Measurements from ENCODE around the gene RETREG3. TPM values are rescaled to one million over a fixed set of nuclear protein-coding genes. Genes with fewer than 3 reads are reported as not detected.

Gene RETREG3
- total and polyA plus RNA-seq, 2 of the 13 experiments (the other 11 are each of a cell fraction or from before 2014, with no cell fraction given): 47.0 to 55.8 TPM

GRCh38 chr17:42554250-42555121 lies 54.7 kb downstream of the RETREG3 start (continued):
- TF ChIP-seq MNT (IDR thresholded peaks at IDR 0.05): 0 out of 2 replicates have a peak, but pooled peaks have one; percentile 20
- TF ChIP-seq ZZZ3 (CRISPR knock-in tag; IDR thresholded peaks at IDR 0.05; ENCODE audit: borderline replicate concordance): peak; percentile 86
- TF ChIP-seq MAF1 (CRISPR knock-in tag; IDR thresholded peaks at IDR 0.05; ENCODE audit: borderline replicate concordance): peak; percentile 60; the same call in 1 of the 2 replicates
- TF ChIP-seq ZNF513 (CRISPR knock-in tag; conservative IDR thresholded peaks at IDR 0.05): peak; percentile 95
- peak; percentile 75; the same call in 1 of the 2 replicates for TF ChIP-seq RFXAP (CRISPR knock-in tag; IDR thresholded peaks at IDR 0.05; ENCODE audit: borderline replicate concordance)
- peak; percentile 80; the same call in 1 of the 2 replicates for TF ChIP-seq ZNF274 (CRISPR knock-in tag; IDR thresholded peaks at IDR 0.05)
- TF ChIP-seq ZMAT3 (CRISPR knock-in tag; conservative IDR thresholded peaks at IDR 0.05): peak; percentile 99
- TF ChIP-seq SRF (IDR thresholded peaks at IDR 0.05; ENCODE audit: low read depth, low read length): no peak
- no peak; the same call in 1 of the 2 replicates for TF ChIP-seq ZNF121 (CRISPR knock-in tag; IDR thresholded peaks at IDR 0.05)
- TF ChIP-seq ZC3H4 (CRISPR knock-in tag; IDR thresholded peaks at IDR 0.05; ENCODE audit: borderline replicate concordance): no peak
- 0 out of 2 replicates have a peak, but pooled peaks have one; percentile 9 for TF ChIP-seq ZNF713 (CRISPR knock-in tag; IDR thresholded peaks at IDR 0.05)
- no peak for TF ChIP-seq SMAD1 (CRISPR knock-in tag; IDR thresholded peaks at IDR 0.05; ENCODE audit: borderline replicate concordance, low read depth)
- TF ChIP-seq GMEB2 (CRISPR knock-in tag; IDR thresholded peaks at IDR 0.05; ENCODE audit: low read depth): peak; percentile 66; the same call in 1 of the 2 replicates
- no peak for TF ChIP-seq NPAS2 (CRISPR knock-in tag; IDR thresholded peaks at IDR 0.05; ENCODE audit: borderline replicate concordance)
- no peak for TF ChIP-seq ZNF570 (CRISPR knock-in tag; IDR thresholded peaks at IDR 0.05; ENCODE audit: borderline replicate concordance)
- peak; percentile 51; the same call in 1 of the 2 replicates for TF ChIP-seq LBX2 (CRISPR knock-in tag; IDR thresholded peaks at IDR 0.05; ENCODE audit: borderline replicate concordance)
- TF ChIP-seq ZNF687 (CRISPR knock-in tag; IDR thresholded peaks at IDR 0.05): peak; percentile 99

All from HepG2 (cell line).